ENCODE results near the gene FOXL3. TPM values are rescaled to one million over a fixed set of nuclear protein-coding genes. Genes with fewer than 3 reads are reported as not detected.

FOXL3 gene
- polyA plus RNA-seq, 1 of the 3 experiments (the other 2 are of a cell fraction): not detected

- TF ChIP-seq TEAD4 (IDR thresholded peaks at IDR 0.05; ENCODE audit: borderline replicate concordance, insufficient read depth) (no peak), RXRA (IDR thresholded peaks at IDR 0.05; ENCODE audit: borderline replicate concordance, low read depth) (no peak), GABPA (IDR thresholded peaks at IDR 0.05; ENCODE audit: low read depth) (no peak), SIN3A (IDR thresholded peaks at IDR 0.05; ENCODE audit: borderline replicate concordance, low read depth, low read length) (no peak), ELF1 (IDR thresholded peaks at IDR 0.05) (no peak)
Measured at GRCh38 chr7:244974-245373, 45.0 kb upstream of the FOXL3 start (continued).

DNA sequence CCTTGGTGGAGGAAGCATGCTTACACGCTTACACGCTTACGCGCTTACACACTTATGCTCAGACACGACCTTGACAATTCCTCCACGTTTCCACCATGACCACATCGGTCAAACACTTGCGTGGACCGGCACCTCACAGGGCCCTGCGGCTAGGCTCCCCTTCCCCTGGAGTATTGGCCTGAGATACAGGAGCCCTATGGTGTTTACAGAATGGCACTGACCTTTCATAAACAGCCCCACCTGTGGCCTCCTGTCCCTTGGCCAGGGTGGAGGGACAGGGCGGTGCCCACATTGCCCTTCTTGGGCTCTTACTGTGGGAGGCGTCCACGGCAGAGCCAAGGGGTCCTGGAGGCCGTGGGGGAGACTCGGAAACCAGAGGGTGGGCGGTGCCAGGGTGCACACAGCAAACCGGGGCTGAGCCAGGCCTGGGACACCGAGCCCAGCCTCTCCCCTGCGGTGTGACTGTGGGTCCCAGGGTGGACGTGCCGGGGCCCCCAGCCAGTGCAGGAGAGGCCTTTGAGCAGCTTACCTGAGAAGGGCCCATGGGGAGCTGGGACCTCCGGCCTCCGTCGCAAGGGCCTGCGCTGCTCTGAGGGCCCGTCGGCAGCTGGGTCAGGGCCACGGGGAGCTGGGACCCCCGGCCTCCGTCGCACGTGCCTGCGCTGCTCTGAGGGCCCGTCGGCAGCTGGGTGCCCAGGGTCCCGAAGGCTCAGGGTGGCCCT is 44.2 kb upstream of the FOXL3 start:
- H3K9me2 ChIP-seq: no peaks in the 10 kb centered on the region
- H3K36me3 ChIP-seq (replicated peaks in 1 of 2; ENCODE audit: control insufficient read depth in 1 of 2, insufficient read depth in 2 of 2, low read length in 1 of 2): peaks cover 0 to 5% of the 10 kb centered on the region in 2 experiments
- H2AFZ ChIP-seq (ENCODE audit: low read depth): no peak overlapping the region
- DNase-seq: no peak
- 81% methylated on average over 15 of the region's 36 CpGs for WGBS (ENCODE audit: low lambda C conversion rate)
- ChIA-PET POLR2A (no interaction called here), CTCF (interaction anchor here (0.6 kb wide), 1 partner anchor 30 kb away, joined by 3 read pairs; no protein-coding TSS in a partner anchor)
- H3K27me3 ChIP-seq (ENCODE audit: insufficient read depth): no peaks in the 10 kb centered on the region
- no peaks in the 10 kb centered on the region for H3F3A ChIP-seq (replicated peaks; ENCODE audit: insufficient read depth)
- H3K9me3 ChIP-seq: no peaks in the 10 kb centered on the region
- TF ChIP-seq YY1 (IDR thresholded peaks at IDR 0.05; ENCODE audit: low read depth) (no peak), FOSL2 (IDR thresholded peaks at IDR 0.05; ENCODE audit: borderline replicate concordance, low read depth) (no peak), PBX3 (IDR thresholded peaks at IDR 0.05) (no peak), CHD2 (IDR thresholded peaks at IDR 0.05; ENCODE audit: low read length, partially characterized antibody) (no peak), GABPA (IDR thresholded peaks at IDR 0.05; ENCODE audit: low read depth) (no peak), RCOR1 (IDR thresholded peaks at IDR 0.05; ENCODE audit: low read length) (no peak), TEAD4 (IDR thresholded peaks at IDR 0.05; ENCODE audit: borderline replicate concordance, insufficient read depth) (no peak), FOXJ3 (CRISPR knock-in tag; IDR thresholded peaks at IDR 0.05) (no peak), RFX5 (IDR thresholded peaks at IDR 0.05; ENCODE audit: low read length) (no peak), NFIC (IDR thresholded peaks at IDR 0.05; ENCODE audit: borderline replicate concordance) (no peak), ZBTB33 (IDR thresholded peaks at IDR 0.05; ENCODE audit: borderline replicate concordance, low read depth) (no peak), SIN3A (IDR thresholded peaks at IDR 0.05; ENCODE audit: borderline replicate concordance, low read depth, low read length) (no peak)
- TF ChIP-seq, protein P1, sequence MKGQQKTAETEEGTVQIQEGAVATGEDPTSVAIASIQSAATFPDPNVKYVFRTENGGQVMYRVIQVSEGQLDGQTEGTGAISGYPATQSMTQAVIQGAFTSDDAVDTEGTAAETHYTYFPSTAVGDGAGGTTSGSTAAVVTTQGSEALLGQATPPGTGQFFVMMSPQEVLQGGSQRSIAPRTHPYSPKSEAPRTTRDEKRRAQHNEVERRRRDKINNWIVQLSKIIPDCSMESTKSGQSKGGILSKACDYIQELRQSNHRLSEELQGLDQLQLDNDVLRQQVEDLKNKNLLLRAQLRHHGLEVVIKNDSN (IDR thresholded peaks at IDR 0.05; ENCODE audit: borderline replicate concordance, low read depth): no peak
- no peak overlapping the region for H3K4me2 ChIP-seq
- H3K4me3 ChIP-seq (ENCODE audit: low read depth in 2 of 2, low read length in 1 of 2): no peak overlapping the region
- H3K79me2 ChIP-seq (ENCODE audit: insufficient read depth): no peaks in the 10 kb centered on the region
- no peak overlapping the region for H3K9ac ChIP-seq
- H3K27ac ChIP-seq (ENCODE audit: low read depth in 2 of 2, low read length in 1 of 2): no peak overlapping the region
- no peaks in the 10 kb centered on the region for H4K20me1 ChIP-seq (ENCODE audit: insufficient read depth)
- peaks cover 0 to 10% of the 10 kb centered on the region in 2 experiments; a peak in 2 of 4 replicates for H3K4me1 ChIP-seq (ENCODE audit: control insufficient read depth in 1 of 2, insufficient read depth in 2 of 2, low read depth in 1 of 2, low read length in 1 of 2)
